Measurements from ENCODE around the gene ZFP64. TPM values are rescaled to one million over a fixed set of nuclear protein-coding genes. Genes with fewer than 3 reads are reported as not detected.
A peak's percentile ranks its signal among the peaks of the same experiment; 100 is the strongest.
"Not testable (repeated sequence)": the region's sequence is repeated elsewhere in the genome, so short reads cannot be mapped to it uniquely, and the experiment has no call there.

Gene ZFP64
- 10 to 100 TPM in 1 of 2 donors, 1 to 10 TPM in 1; 9.2 to 13.8 TPM for total RNA-seq

GRCh38 chr20:52191132-52191915 is at the start of gene ZFP64:
TSS of gene ZFP64 (minus strand) at chr20:52191779. CDS start at chr20:52191636, 143 bp downstream.
- peak; percentile 83 for DNase-seq (ENCODE audit: low spot score)
- Mint-ChIP-seq H3K9me3 (no peaks in the 10 kb centered on the region), H3K27me3 (no peaks in the 10 kb centered on the region), H3K4me1 (ENCODE audit: low read depth in 2 of 2) (peaks cover 10 to 15% of the 10 kb centered on the region in 2 donors), H3K36me3 (no peaks in the 10 kb centered on the region), H3K27ac (peak within 1 kb of the TSS; percentile 78 to 88), H3K4me3 (peak within 1 kb of the TSS; percentile 87)
- ATAC-seq, result peak; percentile 89 to 92

DNA sequence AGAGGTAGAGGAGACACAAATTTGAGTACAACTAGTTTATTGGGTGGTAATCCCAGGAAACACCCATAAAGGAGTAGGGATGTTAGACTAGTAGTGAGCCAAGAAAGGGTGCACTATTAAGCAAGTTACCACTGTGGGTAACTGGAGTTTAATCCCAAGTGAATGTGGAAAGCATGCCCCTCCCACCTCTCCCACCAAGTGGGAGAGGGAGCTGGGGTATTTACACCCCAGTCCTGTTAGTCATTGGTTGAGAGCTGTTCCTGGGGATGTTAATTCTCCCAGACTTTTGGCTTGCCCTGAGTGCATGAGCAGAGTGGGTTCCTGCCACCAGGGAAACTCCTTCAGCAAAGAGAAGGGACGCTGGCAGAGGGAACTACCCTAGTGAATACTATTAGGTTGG is 49.2 kb upstream of the ZFP64 start:
- no peak for ATAC-seq

DNA sequence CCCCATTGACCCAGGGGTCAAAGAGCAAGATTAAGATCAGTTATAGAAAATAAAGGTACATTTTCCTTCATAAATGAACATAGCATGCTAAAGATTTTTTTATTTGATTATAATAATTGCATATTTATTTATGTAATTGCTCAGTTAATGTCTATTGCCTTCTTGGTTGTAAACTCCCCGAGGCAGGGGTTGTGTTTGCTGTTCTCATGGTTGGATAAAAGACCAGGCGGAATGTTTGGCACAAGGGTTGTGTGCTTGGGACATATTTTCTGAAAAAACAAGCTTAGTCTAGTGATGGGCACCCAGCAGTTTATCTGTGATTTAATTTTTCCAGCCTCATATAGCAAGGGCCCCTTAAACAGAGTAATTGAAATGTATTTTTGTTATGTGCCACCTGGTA is 47.5 kb upstream of the ZFP64 start:
- DNase-seq (ENCODE audit: low spot score) (no peak), ATAC-seq (no peak)
- Mint-ChIP-seq H3K9me3 (no peaks in the 10 kb centered on the region), H3K4me1 (ENCODE audit: low read depth in 2 of 2) (no peaks in the 10 kb centered on the region), H3K4me3 (no peak overlapping the region), H3K27me3 (peaks cover 8 to 22% of the 10 kb centered on the region in 2 donors), H3K27ac (no peak overlapping the region), H3K36me3 (no peaks in the 10 kb centered on the region)

More for the DNA sequence above, 49.2 kb upstream of the ZFP64 start:
- H3K27ac Mint-ChIP-seq, result no peak overlapping the region
- H3K36me3 Mint-ChIP-seq, result no peaks in the 10 kb centered on the region
- H3K27me3 Mint-ChIP-seq, result peaks cover 8 to 31% of the 10 kb centered on the region in 2 donors
- no peak overlapping the region for H3K4me3 Mint-ChIP-seq
- H3K9me3 Mint-ChIP-seq, result no peaks in the 10 kb centered on the region
- DNase-seq (ENCODE audit: low spot score), result no peak
- no peaks in the 10 kb centered on the region for H3K4me1 Mint-ChIP-seq (ENCODE audit: low read depth in 2 of 2)

- no peaks in the 10 kb centered on the region for H3K36me3 Mint-ChIP-seq
- DNase-seq (ENCODE audit: low spot score) (no peak), ATAC-seq (no peak)
- H3K27me3 Mint-ChIP-seq, result peaks cover 8 to 20% of the 10 kb centered on the region in 2 donors
- H3K4me1 Mint-ChIP-seq (ENCODE audit: low read depth in 2 of 2), result no peaks in the 10 kb centered on the region
- no peaks in the 10 kb centered on the region for H3K9me3 Mint-ChIP-seq
- H3K27ac Mint-ChIP-seq, result no peak overlapping the region
- H3K4me3 Mint-ChIP-seq, result no peak overlapping the region
These were observed 44.7 kb upstream of the ZFP64 start for GRCh38 chr20:52236292-52236691.

DNA sequence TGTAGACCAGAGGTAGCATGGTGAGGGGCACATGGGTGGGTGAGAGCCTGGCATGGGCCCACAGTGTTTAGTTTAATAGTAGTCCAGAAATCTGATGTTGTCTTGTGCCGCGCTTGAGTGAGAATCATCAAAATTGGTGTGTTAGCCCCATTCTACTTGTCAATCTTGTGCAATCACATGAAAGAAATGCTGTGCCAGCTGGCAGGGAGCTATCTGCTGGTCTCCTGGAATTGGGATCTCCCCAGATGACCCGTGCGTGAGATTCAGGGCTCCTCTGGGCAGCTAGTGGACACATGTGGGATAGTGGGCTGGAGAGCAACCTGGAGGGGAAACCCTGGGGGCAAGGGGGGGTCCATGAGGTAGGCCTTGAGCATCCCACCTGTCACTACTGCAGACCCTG is 43.5 kb upstream of the ZFP64 start:
- Mint-ChIP-seq H3K4me3 (no peak overlapping the region), H3K27ac (no peak overlapping the region), H3K36me3 (no peaks in the 10 kb centered on the region), H3K4me1 (ENCODE audit: low read depth in 2 of 2) (no peaks in the 10 kb centered on the region), H3K9me3 (no peaks in the 10 kb centered on the region), H3K27me3 (peaks cover 6 to 15% of the 10 kb centered on the region in 2 donors)
- DNase-seq (ENCODE audit: low spot score) (no peak), ATAC-seq (peak in 1 of 2 donors; percentile 28)

DNA sequence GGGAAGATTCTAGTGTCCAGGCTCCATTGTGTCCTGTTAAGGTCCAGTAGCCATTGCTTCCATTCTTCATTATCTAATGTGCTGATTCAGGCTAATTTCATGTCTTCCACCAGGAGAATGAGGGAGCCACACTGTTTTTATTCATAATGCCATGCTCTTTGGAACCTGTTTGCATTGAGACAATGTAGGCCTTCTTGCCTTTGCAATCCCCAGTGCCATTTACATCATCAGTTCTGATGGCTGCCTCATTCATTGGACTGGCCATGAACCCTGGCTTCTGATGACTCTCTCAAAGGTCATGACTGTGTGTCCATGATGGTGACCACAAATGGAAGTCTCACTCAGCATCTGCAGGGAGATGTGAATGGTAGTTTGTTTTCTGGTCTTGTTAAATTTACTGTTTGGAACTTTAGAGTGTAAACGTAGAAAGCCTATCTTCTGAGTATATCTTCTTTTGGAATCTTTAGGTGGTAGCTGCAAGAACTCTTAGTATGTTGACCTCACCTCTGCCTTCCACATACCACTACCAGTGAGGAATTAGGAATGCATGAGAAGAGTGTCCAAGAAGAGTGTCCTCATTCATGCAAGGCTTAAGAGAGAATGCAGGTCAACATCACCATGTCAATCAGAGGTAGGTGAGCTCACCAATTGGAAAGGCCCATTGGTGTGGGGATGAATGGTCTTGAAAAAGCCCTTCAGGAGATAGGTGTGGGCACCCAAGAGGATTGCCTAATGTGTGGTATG is 42.9 kb upstream of the ZFP64 start:
- H3K36me3 Mint-ChIP-seq, result no peaks in the 10 kb centered on the region
- H3K27me3 Mint-ChIP-seq, result peaks cover 6 to 15% of the 10 kb centered on the region in 2 donors
- H3K4me3 Mint-ChIP-seq, result no peak overlapping the region
- DNase-seq (ENCODE audit: low spot score), result no peak
- no peak for ATAC-seq
- no peak overlapping the region for H3K27ac Mint-ChIP-seq
- no peaks in the 10 kb centered on the region for H3K4me1 Mint-ChIP-seq (ENCODE audit: low read depth in 2 of 2)
- H3K9me3 Mint-ChIP-seq, result no peaks in the 10 kb centered on the region

GRCh38 chr20:52231230-52231746 is 39.7 kb upstream of the ZFP64 start:
- H3K27ac Mint-ChIP-seq, result no peak overlapping the region
- H3K36me3 Mint-ChIP-seq, result no peaks in the 10 kb centered on the region
- no peaks in the 10 kb centered on the region for H3K9me3 Mint-ChIP-seq
- no peak overlapping the region for H3K4me3 Mint-ChIP-seq
- peaks cover 11 to 15% of the 10 kb centered on the region in 2 donors for H3K27me3 Mint-ChIP-seq
- DNase-seq (ENCODE audit: low spot score) (no peak), ATAC-seq (no peak)
- H3K4me1 Mint-ChIP-seq (ENCODE audit: low read depth in 2 of 2), result no peaks in the 10 kb centered on the region

- no peak for ATAC-seq
These were observed 38.8 kb upstream of the ZFP64 start for GRCh38 chr20:52230409-52230808.

DNA sequence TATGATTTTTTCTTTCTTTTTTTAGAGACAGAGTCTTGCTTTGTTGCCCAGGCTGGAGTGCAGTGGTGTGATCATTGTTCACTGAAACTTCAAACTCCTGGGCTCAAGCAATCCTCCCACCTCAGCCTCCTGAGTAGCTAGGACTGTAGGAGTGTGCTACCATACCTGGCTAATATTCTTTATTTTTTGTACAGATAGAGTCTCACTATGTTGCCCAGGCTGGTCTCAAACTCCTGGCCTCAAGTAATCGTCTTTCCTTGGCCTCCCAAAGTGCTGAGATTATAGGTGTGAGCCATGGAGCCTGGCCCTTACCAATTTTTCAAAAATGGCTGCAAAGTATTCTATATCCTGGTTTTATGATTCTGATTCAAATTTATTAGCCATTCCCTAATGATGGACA is 37.8 kb upstream of the ZFP64 start:
- H3K4me1 Mint-ChIP-seq (ENCODE audit: low read depth in 2 of 2); ATAC-seq: not testable (repeated sequence)

More at GRCh38 chr20:52230409-52230808, 38.8 kb upstream of the ZFP64 start:
- peaks cover 11 to 15% of the 10 kb centered on the region in 2 donors for H3K27me3 Mint-ChIP-seq
- no peaks in the 10 kb centered on the region for H3K4me1 Mint-ChIP-seq (ENCODE audit: low read depth in 2 of 2)
- no peak overlapping the region for H3K27ac Mint-ChIP-seq
- no peak overlapping the region for H3K4me3 Mint-ChIP-seq
- H3K9me3 Mint-ChIP-seq, result no peaks in the 10 kb centered on the region
- DNase-seq (ENCODE audit: low spot score), result no peak
- H3K36me3 Mint-ChIP-seq, result no peaks in the 10 kb centered on the region

GRCh38 chr20:52226370-52226769 is 34.8 kb upstream of the ZFP64 start:
- H3K36me3 Mint-ChIP-seq, result peaks cover 6% of the 10 kb centered on the region

More for the DNA sequence above, 37.8 kb upstream of the ZFP64 start:
- not testable (repeated sequence) for H3K27ac Mint-ChIP-seq; H3K4me3 Mint-ChIP-seq; H3K9me3 Mint-ChIP-seq; H3K36me3 Mint-ChIP-seq; DNase-seq (ENCODE audit: low spot score)
- peaks cover 15 to 20% of the 10 kb centered on the region in 2 donors for H3K27me3 Mint-ChIP-seq

DNA sequence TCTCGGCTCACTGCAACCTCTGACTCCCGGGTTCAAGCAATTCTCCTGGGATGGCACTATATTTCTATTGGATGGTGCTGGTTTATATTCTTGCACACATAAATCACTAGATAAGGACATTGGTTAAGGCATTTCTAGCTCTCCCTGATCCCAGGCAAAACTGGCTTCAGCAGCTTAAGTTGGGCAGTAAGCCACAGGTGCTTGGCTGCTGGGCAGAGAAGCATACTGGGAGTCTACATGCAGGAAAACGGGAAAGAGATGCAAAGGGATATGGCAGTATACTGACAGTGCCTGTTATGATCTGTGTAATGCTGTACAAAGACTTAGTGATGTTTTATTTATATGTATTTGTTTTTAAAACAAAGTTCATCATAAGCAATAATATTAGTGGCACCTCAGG is 33.3 kb upstream of the ZFP64 start:
- Mint-ChIP-seq H3K27me3 (peaks cover 12 to 18% of the 10 kb centered on the region in 2 donors), H3K9me3 (no peaks in the 10 kb centered on the region), H3K4me1 (ENCODE audit: low read depth in 2 of 2) (no peaks in the 10 kb centered on the region), H3K4me3 (no peak overlapping the region), H3K36me3 (peaks cover 7% of the 10 kb centered on the region), H3K27ac (no peak overlapping the region)
- ATAC-seq (no peak), DNase-seq (ENCODE audit: low spot score) (no peak)

More at GRCh38 chr20:52226370-52226769, 34.8 kb upstream of the ZFP64 start:
- Mint-ChIP-seq H3K27me3 (peaks cover 12 to 17% of the 10 kb centered on the region in 2 donors), H3K27ac (no peak overlapping the region), H3K9me3 (no peaks in the 10 kb centered on the region), H3K4me3 (no peak overlapping the region), H3K4me1 (ENCODE audit: low read depth in 2 of 2) (no peaks in the 10 kb centered on the region)
- ATAC-seq, result no peak
- no peak for DNase-seq (ENCODE audit: low spot score)

- H3K27me3 Mint-ChIP-seq, result peaks cover 19 to 30% of the 10 kb centered on the region in 2 donors
- not testable (repeated sequence) for H3K4me3 Mint-ChIP-seq; H3K9me3 Mint-ChIP-seq; DNase-seq (ENCODE audit: low spot score); H3K4me1 Mint-ChIP-seq (ENCODE audit: low read depth in 2 of 2); H3K27ac Mint-ChIP-seq; ATAC-seq
- peaks cover 12% of the 10 kb centered on the region for H3K36me3 Mint-ChIP-seq
These were observed 29.8 kb upstream of the ZFP64 start for GRCh38 chr20:52221362-52221761.

DNA sequence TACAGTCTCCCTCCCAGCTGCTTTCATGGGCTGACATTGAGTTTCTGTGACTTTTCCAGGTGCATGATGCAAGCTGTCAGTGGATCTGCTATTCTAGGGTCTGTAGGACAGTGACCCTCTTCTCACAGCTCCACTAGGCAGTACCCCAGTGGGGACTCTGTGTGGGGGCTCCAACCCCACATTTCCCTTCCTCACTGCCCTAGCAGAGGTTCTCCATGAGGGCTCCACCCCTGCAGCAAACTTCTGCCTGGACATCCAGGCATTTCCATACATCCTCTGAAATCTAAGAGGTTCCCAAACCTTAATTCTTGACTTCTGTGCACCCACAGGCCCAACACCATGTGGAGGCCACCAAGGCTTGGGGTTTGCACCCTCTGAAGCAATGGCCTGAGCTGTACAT is 29.3 kb upstream of the ZFP64 start:
- Mint-ChIP-seq H3K36me3 (peaks cover 12% of the 10 kb centered on the region), H3K27me3 (peaks cover 19 to 30% of the 10 kb centered on the region in 2 donors)
- not testable (repeated sequence) for ATAC-seq; H3K4me1 Mint-ChIP-seq (ENCODE audit: low read depth in 2 of 2); H3K27ac Mint-ChIP-seq; DNase-seq (ENCODE audit: low spot score); H3K9me3 Mint-ChIP-seq; H3K4me3 Mint-ChIP-seq

- Mint-ChIP-seq H3K36me3 (peaks cover 12% of the 10 kb centered on the region), H3K4me1 (ENCODE audit: low read depth in 2 of 2) (no peaks in the 10 kb centered on the region), H3K9me3 (no peaks in the 10 kb centered on the region), H3K27ac (no peak overlapping the region), H3K27me3 (peaks cover 21 to 32% of the 10 kb centered on the region in 2 donors), H3K4me3 (no peak overlapping the region)
- no peak for ATAC-seq
- DNase-seq (ENCODE audit: low spot score), result no peak
These were observed 27.9 kb upstream of the ZFP64 start for GRCh38 chr20:52219441-52219840.

Data from natural killer cell treated with Interleukin-12 subunit alpha and Interleukin-12 subunit beta and Interleukin-15 and Interleukin-18, amount 100 ng/mL, for 72 hours (primary cell).